ENCODE results near the gene OPHN1. TPM values are rescaled to one million over a fixed set of nuclear protein-coding genes. Genes with fewer than 3 reads are reported as not detected.

Gene OPHN1
- total RNA-seq, 2 experiments from 2014 or later: 0.21 to 0.46 TPM

DNA sequence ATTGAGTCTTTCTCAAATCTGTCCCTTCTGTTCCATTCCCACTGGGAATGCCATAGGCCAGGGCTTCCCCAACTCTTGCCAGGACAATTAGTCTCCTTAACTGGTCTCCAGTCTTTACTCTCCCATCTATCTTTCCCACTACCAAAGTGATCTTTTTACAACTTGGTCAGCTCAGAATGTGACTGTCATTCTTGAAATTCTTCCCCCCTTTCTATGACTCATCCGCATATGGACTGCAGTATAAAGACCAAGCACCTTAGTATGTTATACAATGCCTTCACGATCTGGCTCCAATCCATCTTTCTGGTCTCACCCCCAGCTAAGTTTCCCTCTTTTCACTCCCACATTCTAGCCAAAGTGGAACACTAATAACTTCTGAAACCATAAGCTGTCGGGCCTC is 383.8 kb downstream of the OPHN1 start:
- intact Hi-C loops (cut with micrococcal nuclease): no loop called here
- ChIA-PET CTCF (no interaction called here), POLR2A (no interaction called here)
- Mint-ChIP-seq H3K9me3 (no peaks in the 10 kb centered on the region), H3K4me1 (ENCODE audit: low read depth) (no peaks in the 10 kb centered on the region), H3K36me3 (no peaks in the 10 kb centered on the region), H3K4me3 (no peak overlapping the region), H3K27ac (no peak overlapping the region), H3K27me3 (no peaks in the 10 kb centered on the region)
- DNase-seq: no peak

DNA sequence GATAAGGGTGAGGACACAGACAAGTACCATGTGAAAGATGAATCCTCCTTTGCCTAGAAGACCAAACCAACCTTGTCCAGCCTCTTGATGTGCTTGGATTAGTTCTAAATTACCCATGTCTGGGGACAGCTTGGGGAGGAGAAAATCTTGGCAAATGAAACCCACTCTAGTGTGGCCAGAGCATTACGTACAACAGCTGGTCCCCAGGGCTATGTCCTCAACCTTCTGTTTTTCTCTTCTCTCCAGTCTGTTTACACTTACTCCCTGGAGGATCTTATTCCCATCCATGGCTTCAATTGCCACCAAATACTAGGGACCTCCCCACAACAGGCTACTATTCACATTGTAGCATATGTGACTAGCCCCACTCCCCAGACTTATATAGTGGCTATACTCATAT is 384.5 kb downstream of the OPHN1 start:
- intact Hi-C loops (cut with micrococcal nuclease): no loop called here
- no peak overlapping the region for H3K4me3 Mint-ChIP-seq
- H3K4me1 Mint-ChIP-seq (ENCODE audit: low read depth): no peaks in the 10 kb centered on the region
- H3K9me3 Mint-ChIP-seq: no peaks in the 10 kb centered on the region
- no peak for DNase-seq
- no peak overlapping the region for H3K27ac Mint-ChIP-seq
- POLR2A ChIA-PET: no interaction called here
- H3K27me3 Mint-ChIP-seq: no peaks in the 10 kb centered on the region
- H3K36me3 Mint-ChIP-seq: no peaks in the 10 kb centered on the region
- CTCF ChIA-PET: no interaction called here

DNA sequence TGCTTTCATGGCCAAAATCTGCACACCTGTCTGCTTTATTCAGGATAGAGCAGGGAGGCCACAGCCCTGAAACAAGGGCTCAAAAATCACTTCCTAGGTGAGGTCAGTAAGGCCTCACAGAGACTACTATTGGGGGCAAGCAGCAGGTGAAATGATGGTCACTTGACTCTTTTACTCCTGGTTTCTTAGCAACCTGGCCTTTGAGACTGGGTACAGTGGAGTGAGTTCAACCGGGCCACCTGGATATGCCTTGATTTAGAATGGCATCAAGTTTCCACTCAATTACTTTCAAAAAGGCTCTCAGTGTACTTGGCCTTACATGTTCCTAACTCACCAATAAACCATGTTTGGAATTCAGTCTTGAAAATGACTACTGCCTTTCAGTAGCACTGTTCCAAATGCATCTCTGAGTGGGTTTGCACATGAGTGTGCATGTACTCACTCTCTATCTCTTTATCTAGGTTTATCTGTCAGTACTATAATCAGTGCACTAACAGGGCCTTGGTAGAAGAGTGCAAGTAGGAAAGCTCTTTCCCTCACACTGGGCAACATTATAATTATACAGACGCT is 388.2 kb downstream of the OPHN1 start:
- DNase-seq: no peak
- ChIA-PET CTCF (no interaction called here), POLR2A (no interaction called here)
- H3K4me1 Mint-ChIP-seq (ENCODE audit: low read depth): no peaks in the 10 kb centered on the region
- no peaks in the 10 kb centered on the region for H3K36me3 Mint-ChIP-seq
- no peaks in the 10 kb centered on the region for H3K27me3 Mint-ChIP-seq
- no peak overlapping the region for H3K27ac Mint-ChIP-seq
- no peak overlapping the region for H3K4me3 Mint-ChIP-seq
- no peaks in the 10 kb centered on the region for H3K9me3 Mint-ChIP-seq
- intact Hi-C loops (cut with micrococcal nuclease): no loop called here

DNA sequence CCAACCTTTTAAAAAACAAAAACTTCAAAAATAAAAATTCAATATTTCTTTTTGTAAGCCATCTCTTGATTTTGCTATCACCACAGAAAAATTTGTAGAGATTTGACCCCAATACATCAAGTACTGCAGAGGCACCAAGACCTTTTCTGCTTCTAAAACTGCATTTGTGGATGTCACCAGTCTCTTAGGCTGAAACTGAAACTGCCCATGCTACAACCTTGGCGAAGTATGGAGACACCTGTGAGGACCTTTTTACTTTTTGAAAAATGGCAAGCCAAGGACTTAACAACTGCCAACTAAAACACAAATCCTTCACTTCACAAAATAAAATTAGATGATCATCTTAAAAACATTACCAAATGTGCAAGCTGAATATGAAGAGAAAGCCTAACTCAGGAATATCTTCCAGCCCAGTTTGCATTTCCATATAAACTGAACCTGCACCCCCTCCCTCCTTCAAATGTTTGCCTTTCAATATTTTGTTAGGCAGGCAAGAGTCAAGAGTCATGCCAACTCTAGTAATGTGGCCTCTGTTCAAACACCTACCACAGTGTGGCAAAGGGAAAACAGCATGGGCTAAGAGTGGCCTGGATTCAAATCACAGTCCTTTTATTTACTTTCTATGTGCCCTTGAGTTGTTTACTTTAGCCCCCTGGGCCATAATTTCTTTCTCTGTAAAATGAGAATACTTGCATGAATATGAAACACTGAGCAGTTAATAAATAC is 389.4 kb downstream of the OPHN1 start:
- intact Hi-C loops (cut with micrococcal nuclease): no loop called here
- no peaks in the 10 kb centered on the region for H3K27me3 Mint-ChIP-seq
- CTCF ChIA-PET: no interaction called here
- no peak for DNase-seq
- H3K27ac Mint-ChIP-seq: no peak overlapping the region
- H3K4me3 Mint-ChIP-seq: no peak overlapping the region
- no peaks in the 10 kb centered on the region for H3K36me3 Mint-ChIP-seq
- POLR2A ChIA-PET: no interaction called here
- no peaks in the 10 kb centered on the region for H3K4me1 Mint-ChIP-seq (ENCODE audit: low read depth)
- H3K9me3 Mint-ChIP-seq: no peaks in the 10 kb centered on the region

DNA sequence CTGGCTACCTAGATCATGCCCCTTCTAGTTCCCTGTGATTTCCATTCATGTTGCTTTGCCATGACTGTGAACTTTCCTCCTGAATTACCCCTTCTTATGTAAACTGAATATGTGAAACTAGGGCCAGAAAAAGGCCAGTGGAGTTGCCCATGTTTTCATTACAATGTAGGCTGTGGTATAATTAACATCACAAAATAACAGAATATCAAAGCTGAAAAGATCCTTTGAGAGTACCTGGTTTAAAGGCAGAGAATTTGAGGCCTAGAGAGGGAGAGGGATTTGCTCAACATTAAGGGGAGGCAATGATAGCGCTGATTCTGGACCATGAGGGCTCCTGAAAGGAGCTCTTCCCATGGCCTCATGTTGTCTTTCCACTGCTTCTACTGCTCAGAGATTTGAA is 392.2 kb downstream of the OPHN1 start:
- intact Hi-C loops (cut with micrococcal nuclease): no loop called here
- CTCF ChIA-PET: no interaction called here
- Mint-ChIP-seq H3K36me3 (no peaks in the 10 kb centered on the region), H3K27me3 (no peaks in the 10 kb centered on the region), H3K27ac (no peak overlapping the region), H3K4me3 (no peak overlapping the region), H3K9me3 (no peaks in the 10 kb centered on the region), H3K4me1 (ENCODE audit: low read depth) (no peaks in the 10 kb centered on the region)
- DNase-seq: no peak
- POLR2A ChIA-PET: no interaction called here

DNA sequence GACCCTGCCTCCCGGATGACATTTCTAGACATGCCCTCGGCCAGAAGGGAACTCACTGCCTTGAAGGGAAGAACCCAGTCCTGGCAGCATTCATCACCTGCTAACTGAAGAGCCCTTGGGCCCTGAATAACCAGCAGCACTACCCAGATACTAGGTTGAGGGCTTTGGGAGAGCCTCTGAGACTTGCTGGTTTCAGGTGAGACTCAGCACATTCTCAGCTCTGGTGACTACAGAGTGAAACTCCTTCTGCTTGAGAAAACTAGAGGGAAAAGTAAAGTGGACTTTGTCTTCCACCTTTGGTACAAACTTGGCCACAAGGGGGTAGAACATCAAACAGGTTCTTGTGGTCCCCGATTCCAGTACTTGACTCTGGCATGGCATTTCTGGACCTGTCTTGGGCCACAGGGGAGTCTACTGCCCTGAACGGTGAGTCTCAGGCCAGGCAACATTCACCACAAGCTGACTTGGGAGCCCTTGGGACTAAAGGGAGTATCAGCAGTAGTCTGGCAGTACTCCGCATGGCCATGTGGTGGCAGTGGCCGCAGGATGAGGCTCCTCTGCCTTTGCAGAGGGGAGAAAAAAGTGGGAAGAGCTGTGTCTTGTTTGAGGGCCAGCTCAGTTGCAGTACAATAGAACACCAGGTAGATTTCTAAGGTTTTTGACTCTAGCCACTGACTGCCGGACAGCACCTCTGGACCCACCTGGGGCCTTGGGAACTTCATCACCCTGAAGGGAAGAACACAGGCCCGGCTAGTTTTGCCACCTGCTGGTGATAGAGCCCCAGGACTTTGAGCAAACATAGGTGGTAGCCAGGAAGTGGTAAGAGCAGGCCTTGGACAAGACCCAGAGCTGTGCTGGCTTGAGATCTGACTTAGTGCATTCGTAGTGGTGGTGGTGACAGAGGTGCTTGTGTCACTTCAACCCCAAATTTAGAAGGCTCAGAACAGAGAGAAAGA is 414.8 kb downstream of the OPHN1 start:
- peak; percentile 9 for DNase-seq
- no peaks in the 10 kb centered on the region for H3K9me3 Mint-ChIP-seq

DNA sequence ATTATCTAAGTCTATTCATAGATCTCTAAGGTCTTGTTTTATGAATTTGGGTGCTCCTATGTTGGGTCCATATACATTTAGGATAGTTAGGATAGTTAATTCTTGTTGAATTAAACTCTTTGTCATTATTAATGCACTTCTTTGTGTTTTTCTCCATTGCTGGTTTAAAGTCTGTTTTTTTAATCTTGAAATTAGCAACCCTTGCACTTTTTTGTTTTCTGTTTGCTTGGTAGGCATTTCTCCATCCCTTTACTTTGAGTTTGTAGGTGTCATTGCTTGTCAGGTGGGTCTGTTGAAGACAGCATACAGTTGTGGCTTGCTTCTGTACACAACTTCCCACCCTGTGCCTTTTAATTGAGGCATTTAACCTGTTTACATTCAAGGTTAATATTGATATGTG is 434.8 kb downstream of the OPHN1 start:
- H3K9me3 Mint-ChIP-seq: peaks cover 15% of the 10 kb centered on the region
- ChIA-PET POLR2A (no interaction called here), CTCF (no interaction called here)
- no peak overlapping the region for H3K27ac Mint-ChIP-seq
- H3K4me1 Mint-ChIP-seq (ENCODE audit: low read depth): no peaks in the 10 kb centered on the region
- H3K36me3 Mint-ChIP-seq: no peaks in the 10 kb centered on the region
- intact Hi-C loops (cut with micrococcal nuclease): no loop called here
- H3K27me3 Mint-ChIP-seq: no peaks in the 10 kb centered on the region
- no peak for DNase-seq
- no peak overlapping the region for H3K4me3 Mint-ChIP-seq

More for the DNA sequence above, 414.8 kb downstream of the OPHN1 start:
- Mint-ChIP-seq H3K4me1 (ENCODE audit: low read depth) (no peaks in the 10 kb centered on the region), H3K27me3 (no peaks in the 10 kb centered on the region), H3K36me3 (no peaks in the 10 kb centered on the region), H3K4me3 (no peak overlapping the region), H3K27ac (no peak overlapping the region)
- intact Hi-C loops (cut with micrococcal nuclease): no loop called here
- ChIA-PET CTCF (interaction anchor here (0.6 to 1.7 kb wide), 2 partner anchors 128 to 486 kb away, joined by 3 to 9 read pairs; no protein-coding TSS in a partner anchor), POLR2A (no interaction called here)

Other genes with a start within 250 kb of the OPHN1 start
- 10 to 100 TPM; 24.2 to 26.1 TPM for gene YIPF6, start 65.6 kb upstream of the OPHN1 start, total RNA-seq
- under 1 TPM; 0.57 to 0.80 TPM for gene STARD8, start 214.2 kb upstream of the OPHN1 start, total RNA-seq